ENCODE data around the gene TPO.
"Not testable (repeated sequence)": the region's sequence is repeated elsewhere in the genome, so short reads cannot be mapped to it uniquely, and the experiment has no call there.

Gene TPO

DNA sequence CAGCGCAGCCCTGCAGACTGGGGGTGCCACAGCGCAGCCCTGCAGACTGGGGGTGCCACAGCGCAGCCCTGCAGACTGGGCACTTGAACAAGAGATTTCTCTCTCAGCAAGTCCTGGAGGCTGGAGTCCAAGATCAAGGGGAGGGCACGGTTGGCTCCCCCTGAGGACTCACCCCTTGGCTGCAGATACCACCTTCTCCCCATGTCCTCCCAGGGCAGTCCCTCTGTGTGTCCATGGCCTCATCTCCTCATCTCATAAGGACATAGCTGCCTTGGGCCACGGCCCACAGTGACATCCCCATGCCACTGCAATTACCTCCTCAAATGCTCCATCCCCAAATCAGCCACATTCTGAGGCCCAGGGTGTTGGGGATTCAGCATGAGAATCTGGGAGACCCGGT, 98.2 kb downstream of the TPO start:
- ATAC-seq (replicated peaks), result no peak
- no peak for DNase-seq
- no peaks in the 10 kb centered on the region for H3K36me3 Mint-ChIP-seq (ENCODE audit: insufficient read depth)
- H3K9me3 Mint-ChIP-seq, result no peaks in the 10 kb centered on the region
- H3K27me3 Mint-ChIP-seq, result peaks cover 9 to 30% of the 10 kb centered on the region in 2 donors
- H3K27ac Mint-ChIP-seq, result no peak overlapping the region
- peaks cover 3 to 9% of the 10 kb centered on the region in 2 donors for H3K4me1 Mint-ChIP-seq (ENCODE audit: low read depth in 2 of 2)
- no peak overlapping the region for H3K4me3 Mint-ChIP-seq

DNA sequence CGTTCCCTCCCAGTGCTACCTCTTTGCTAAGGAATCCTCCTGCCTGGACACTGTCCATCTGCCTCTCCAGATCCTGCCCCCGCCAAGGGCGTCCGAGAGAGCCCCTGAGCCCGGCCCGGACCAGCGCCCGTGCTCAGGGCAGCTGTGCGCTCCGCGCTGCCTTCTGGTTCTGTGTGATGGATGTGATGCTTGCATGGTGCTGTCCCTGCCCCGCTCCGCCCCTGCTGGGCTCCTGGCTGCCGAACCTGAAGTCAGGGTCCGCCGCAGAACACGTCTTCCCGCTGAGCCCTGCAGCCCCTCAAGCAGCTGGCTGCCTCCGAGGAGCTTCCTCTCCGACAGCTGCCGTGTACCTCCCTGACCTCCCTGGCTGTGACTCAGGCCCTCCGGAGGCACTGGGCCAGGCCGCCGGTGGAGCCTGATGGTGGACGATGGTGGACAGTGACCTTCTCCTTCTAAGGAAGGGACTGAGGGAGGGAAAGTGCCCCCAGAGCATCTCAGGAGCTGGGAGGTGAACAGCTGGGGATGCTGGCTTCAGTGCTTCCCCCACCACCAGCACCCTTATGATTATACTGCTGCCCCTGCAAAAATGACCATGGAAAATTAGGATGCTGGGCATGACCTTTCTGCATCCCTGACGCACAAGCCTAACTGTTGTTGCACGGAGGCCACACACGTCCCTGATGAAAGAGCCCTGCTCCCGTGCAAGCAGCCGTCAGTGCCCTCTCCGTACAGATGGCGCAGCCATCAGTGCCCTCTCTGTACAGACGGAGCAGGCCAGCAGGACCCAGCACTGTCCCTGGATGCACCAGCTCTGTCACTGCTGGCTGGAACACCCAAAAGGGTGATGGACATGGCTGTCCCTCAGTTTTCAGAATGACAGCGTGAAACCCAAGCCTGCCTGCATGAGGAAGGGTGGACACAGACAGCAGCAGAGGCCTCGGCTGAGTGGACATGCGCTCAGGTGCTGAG, 99.3 kb downstream of the TPO start:
- H3K4me3 Mint-ChIP-seq, result no peak overlapping the region
- H3K4me1 Mint-ChIP-seq (ENCODE audit: low read depth in 2 of 2), result peaks cover 3 to 9% of the 10 kb centered on the region in 2 donors
- no peaks in the 10 kb centered on the region for H3K9me3 Mint-ChIP-seq
- peaks cover 9 to 30% of the 10 kb centered on the region in 2 donors for H3K27me3 Mint-ChIP-seq
- DNase-seq, result no peak
- ATAC-seq (replicated peaks), result no peak
- H3K27ac Mint-ChIP-seq, result peak overlapping the region in 1 of 2 donors; percentile 31
- no peaks in the 10 kb centered on the region for H3K36me3 Mint-ChIP-seq (ENCODE audit: insufficient read depth)

DNA sequence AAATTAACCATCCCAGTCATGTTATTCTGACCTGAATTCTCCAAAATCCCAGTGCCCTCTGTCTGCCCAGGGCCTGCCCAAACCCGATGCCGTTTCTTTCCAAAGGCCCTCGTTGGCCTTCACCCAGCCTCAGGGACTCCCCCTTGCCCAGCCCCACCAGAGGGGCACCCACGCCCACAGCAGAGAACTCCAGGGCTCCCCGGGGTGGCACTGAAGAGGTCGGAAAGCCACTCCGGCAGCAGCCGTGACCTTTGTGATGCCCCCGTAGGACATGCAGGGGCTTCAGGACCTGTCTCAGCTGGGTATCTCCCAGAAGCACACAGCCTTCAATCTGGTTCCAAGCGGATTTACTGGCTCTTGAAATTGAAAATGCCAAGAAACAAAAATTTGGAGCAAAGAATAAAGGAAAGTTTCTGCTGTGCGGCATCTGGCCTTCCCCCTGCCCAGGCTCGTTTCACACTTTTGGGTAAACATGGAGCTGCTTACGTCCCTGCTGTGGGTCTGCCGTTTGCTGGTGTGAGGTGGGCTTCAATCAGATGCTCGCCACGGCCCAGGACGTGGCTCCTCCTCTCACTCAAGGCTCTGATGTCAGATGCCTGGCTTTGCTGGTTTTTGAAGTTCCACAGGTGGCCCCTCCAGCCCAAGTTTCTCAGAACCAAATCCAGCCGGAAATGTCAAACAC, 101.3 kb downstream of the TPO start:
- Mint-ChIP-seq H3K9me3 (no peaks in the 10 kb centered on the region), H3K27me3 (peaks cover 6 to 23% of the 10 kb centered on the region in 2 donors), H3K4me3 (no peak overlapping the region), H3K27ac (no peak overlapping the region), H3K4me1 (ENCODE audit: low read depth in 2 of 2) (peaks cover 3 to 10% of the 10 kb centered on the region in 2 donors), H3K36me3 (ENCODE audit: insufficient read depth) (no peaks in the 10 kb centered on the region)
- no peak for ATAC-seq (replicated peaks)
- no peak for DNase-seq

DNA sequence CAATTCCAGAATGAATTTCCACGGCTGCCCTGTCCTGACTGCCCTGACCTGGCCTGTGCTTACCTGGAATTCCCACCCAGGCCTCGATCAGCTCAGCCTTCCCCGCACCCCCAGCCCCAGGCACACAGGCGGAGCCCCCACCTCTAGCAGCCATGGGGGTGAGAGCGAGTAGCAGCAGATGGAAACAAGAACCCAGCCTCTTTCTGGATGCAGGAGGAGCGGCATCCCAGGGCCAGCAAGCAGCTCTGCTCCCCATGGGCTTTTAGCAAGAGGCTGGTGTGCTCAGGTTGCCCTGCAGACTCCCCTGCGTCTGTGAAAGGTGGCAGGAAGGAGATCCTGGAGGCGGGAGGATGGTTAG, 101.8 kb downstream of the TPO start:
- H3K9me3 Mint-ChIP-seq, result no peaks in the 10 kb centered on the region
- H3K4me1 Mint-ChIP-seq (ENCODE audit: low read depth in 2 of 2), result peaks cover 0 to 7% of the 10 kb centered on the region in 2 donors
- H3K27ac Mint-ChIP-seq, result no peak overlapping the region
- peaks cover 1 to 18% of the 10 kb centered on the region in 2 donors for H3K27me3 Mint-ChIP-seq
- no peak overlapping the region for H3K4me3 Mint-ChIP-seq
- ATAC-seq (replicated peaks) (no peak), DNase-seq (no peak)
- no peaks in the 10 kb centered on the region for H3K36me3 Mint-ChIP-seq (ENCODE audit: insufficient read depth)

DNA sequence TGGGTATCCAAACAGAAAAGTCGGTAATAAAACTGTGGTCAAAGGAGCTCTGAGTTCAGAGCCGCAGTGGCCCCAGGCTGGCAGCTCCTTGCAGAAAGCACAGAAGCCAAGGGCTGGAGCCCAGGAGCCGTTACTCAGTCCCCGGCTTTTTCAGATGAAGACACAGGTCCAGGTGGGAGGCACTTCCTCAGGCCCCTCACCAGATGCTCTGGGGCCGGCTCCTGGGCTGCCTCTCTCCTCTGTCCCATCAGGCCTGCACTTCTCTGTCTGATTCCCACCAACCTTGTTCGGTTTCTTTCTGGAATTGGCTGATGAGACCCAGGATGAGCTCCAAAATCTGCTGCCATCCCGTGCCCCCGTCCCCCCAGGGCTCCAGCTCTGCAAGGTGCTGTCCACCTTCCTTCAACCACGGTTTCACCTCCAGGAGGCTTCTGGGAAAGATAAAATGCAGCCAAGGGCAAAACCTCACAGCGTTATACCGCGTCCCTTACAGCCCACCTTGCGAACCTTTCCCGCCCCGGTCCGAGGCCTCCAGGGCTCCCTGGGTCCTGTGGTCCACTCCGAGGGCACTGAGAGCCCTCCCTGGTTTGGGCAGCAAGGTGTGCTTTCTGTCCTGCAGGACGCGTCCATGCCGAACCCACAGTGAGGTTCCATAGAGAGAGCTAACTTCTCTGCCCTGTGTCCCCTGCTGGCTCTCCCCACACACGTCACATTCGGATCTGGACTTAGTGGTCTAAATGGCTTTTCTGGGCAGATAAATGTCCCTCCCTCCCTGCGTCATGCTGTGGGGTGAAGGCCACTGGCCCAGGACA, 102.9 kb downstream of the TPO start:
- peaks cover 0 to 16% of the 10 kb centered on the region in 2 donors for H3K27me3 Mint-ChIP-seq
- DNase-seq, result no peak

DNA sequence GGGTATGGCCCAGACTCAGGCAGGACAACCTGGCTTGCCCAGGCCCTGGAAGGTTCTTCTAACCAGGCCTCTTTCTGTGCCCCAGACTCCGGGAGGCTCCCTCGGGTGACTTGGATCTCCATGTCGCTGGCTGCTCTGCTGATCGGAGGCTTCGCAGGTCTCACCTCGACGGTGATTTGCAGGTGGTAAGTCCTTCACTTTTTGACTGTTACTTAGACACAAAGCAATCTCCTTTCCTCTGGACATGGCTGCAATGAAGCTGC, 103.5 kb downstream of the TPO start:
- Mint-ChIP-seq H3K4me3 (no peak overlapping the region), H3K9me3 (no peaks in the 10 kb centered on the region), H3K27me3 (peaks cover 0 to 14% of the 10 kb centered on the region in 2 donors), H3K4me1 (ENCODE audit: low read depth in 2 of 2) (peaks cover 0 to 7% of the 10 kb centered on the region in 2 donors), H3K36me3 (ENCODE audit: insufficient read depth) (no peaks in the 10 kb centered on the region), H3K27ac (no peak overlapping the region)
- DNase-seq (no peak), ATAC-seq (replicated peaks) (no peak)

More for the DNA sequence above, 102.9 kb downstream of the TPO start:
- Mint-ChIP-seq H3K4me1 (ENCODE audit: low read depth in 2 of 2) (peaks cover 0 to 7% of the 10 kb centered on the region in 2 donors), H3K4me3 (no peak overlapping the region), H3K27ac (no peak overlapping the region), H3K36me3 (ENCODE audit: insufficient read depth) (no peaks in the 10 kb centered on the region), H3K9me3 (no peaks in the 10 kb centered on the region)
- ATAC-seq (replicated peaks), result no peak

DNA sequence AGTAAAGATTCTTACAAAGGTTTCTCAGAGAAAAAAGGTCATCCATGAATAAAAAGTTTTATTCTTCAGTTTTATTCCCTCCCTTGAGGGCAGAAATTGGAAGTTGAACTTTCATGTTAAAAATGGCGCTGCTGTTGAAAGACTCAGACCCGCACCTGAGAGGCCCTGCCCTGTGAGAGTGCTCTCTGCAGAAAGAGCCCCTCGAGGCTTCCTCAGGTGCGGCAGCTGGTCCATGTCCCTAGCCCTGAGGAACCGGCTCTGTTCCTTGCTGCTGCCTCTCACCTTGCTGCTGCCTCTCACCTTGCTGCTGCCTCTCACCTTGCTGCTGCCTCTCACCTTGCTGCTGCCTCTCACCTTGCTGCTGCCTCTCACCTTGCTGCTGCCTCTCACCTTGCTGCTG, 104.0 kb downstream of the TPO start:
- H3K9me3 Mint-ChIP-seq; H3K4me3 Mint-ChIP-seq; H3K27ac Mint-ChIP-seq; DNase-seq; H3K4me1 Mint-ChIP-seq (ENCODE audit: low read depth in 2 of 2); ATAC-seq (replicated peaks); H3K27me3 Mint-ChIP-seq; H3K36me3 Mint-ChIP-seq (ENCODE audit: insufficient read depth): not testable (repeated sequence)

DNA sequence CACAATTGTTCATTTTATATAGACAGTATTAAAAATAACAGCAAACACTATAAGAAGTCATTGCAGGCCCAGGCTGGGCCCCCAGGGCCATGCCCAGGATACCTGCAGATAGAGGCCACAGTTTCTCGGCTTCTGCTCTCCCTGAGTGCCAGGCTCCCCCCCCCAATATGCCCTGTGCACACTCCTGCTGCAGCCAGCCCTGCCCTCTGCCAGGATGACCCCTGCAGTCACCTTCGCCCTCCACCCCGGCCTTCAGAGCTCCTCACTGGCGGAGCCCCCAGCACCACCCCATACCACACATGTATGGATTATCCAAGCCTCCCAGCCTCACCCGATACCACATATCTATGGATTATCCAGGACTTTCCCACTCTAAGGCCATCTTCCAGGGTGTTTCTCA, 104.5 kb downstream of the TPO start:
- H3K9me3 Mint-ChIP-seq, result no peaks in the 10 kb centered on the region
- no peak overlapping the region for H3K4me3 Mint-ChIP-seq

DNA sequence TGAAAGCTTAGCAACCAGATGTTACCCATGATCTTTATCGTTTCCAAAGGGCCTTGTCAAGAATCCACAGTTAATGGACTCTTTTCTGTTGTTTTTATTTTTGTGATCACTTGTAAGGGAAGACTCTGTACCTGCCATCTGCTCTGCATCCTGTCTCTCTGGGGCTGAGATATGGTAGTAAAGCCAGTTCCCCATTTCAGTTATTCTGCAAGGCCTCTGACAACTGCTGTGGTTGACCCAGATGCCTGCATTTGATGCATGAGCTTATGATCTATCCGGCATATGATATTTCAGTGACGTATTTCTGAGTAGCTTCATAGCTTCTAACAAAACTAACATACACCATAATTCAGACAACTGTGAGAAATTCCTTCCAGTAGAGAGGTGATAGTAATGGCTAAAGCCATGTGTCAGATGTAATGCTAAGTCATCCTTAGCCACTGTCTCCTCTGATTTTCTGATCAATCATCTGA, 105.1 kb downstream of the TPO start:
- H3K9me3 Mint-ChIP-seq, result no peaks in the 10 kb centered on the region
- no peaks in the 10 kb centered on the region for H3K27me3 Mint-ChIP-seq
- H3K36me3 Mint-ChIP-seq (ENCODE audit: insufficient read depth), result no peaks in the 10 kb centered on the region
- H3K4me1 Mint-ChIP-seq (ENCODE audit: low read depth in 2 of 2), result peaks cover 0 to 7% of the 10 kb centered on the region in 2 donors
- ATAC-seq (replicated peaks) (peak; percentile 72), DNase-seq (no peak)
- peak overlapping the region in 1 of 2 donors; percentile 68 for H3K27ac Mint-ChIP-seq
- H3K4me3 Mint-ChIP-seq, result peak overlapping the region in 1 of 2 donors; percentile 31

More for the DNA sequence above, 104.5 kb downstream of the TPO start:
- peak overlapping the region in 1 of 2 donors; percentile 68 for H3K27ac Mint-ChIP-seq
- peaks cover 0 to 7% of the 10 kb centered on the region in 2 donors for H3K4me1 Mint-ChIP-seq (ENCODE audit: low read depth in 2 of 2)
- H3K36me3 Mint-ChIP-seq (ENCODE audit: insufficient read depth), result no peaks in the 10 kb centered on the region
- DNase-seq (no peak), ATAC-seq (replicated peaks) (no peak)
- peaks cover 0 to 3% of the 10 kb centered on the region in 2 donors for H3K27me3 Mint-ChIP-seq

DNA sequence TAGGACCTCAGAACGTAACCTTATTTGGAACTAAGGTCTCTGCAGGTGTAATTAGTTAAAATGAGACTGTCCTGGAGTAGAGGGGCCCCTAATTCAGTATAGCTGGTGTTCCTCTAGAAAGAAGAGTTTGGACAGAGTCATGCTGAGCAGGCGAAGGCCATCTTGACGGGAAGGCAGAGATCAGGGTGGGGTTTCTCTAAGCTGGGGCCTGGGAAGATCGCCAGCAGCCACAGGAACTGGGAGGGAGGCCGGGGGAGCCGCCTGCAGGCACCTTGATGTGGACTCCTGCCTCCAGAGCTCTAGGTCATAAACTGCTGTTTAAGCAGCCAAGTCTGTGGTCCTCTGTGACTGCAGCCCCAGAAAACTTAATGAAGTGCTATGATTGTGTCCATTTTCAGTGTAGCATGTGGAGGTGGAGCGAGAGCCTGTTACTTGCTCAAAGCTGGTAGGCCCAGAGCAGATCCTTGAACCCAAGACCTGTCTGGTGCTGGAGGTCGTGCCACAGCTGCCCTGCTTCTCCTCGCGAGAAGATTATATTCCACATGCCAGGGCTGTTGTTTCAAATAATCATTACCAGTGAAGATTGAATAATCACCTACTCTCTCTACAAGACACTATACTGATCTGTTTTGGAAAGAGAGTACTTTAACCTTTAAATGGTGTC, 105.7 kb downstream of the TPO start:
- DNase-seq, result no peak
- Mint-ChIP-seq H3K4me1 (ENCODE audit: low read depth in 2 of 2) (peaks cover 0 to 7% of the 10 kb centered on the region in 2 donors), H3K9me3 (no peaks in the 10 kb centered on the region), H3K27me3 (no peaks in the 10 kb centered on the region), H3K36me3 (ENCODE audit: insufficient read depth) (no peaks in the 10 kb centered on the region), H3K4me3 (peak overlapping the region in 1 of 2 donors; percentile 31), H3K27ac (peak overlapping the region in 1 of 2 donors; percentile 68)
- ATAC-seq (replicated peaks), result no peak

DNA sequence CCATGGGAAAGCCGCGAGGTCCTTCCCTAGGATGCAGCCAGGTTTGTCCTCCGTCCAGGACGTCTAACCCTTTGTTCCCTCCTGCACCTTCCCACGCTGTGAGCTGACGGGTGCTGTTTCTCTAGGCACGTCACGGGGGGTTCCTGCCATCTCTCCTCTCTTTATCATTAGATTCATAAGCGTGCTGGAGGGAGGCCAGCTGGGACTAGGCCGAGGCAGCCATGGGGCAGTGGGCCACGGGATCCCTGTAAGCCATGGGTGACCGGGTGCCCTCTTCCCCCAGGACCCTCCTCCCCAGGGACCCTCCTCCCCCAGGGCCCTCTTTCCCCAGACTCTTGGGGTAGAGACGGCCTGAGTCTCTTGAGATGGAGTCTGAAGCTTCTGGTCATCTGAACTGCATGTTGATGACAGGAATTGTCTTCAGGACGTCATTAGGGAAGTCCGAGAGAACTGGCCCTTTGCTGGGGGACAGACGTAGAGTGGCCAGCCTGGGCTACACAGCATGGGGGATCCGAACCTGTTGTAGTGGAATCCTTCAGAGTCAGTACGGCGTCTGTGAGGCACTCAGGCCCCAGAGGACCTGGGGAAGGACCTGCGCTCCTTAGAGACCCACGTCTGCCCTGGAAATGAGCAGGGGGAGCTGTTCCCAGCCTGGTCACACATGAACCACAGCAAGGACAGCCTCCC, 108.1 kb downstream of the TPO start:
- Mint-ChIP-seq H3K27me3 (no peaks in the 10 kb centered on the region), H3K4me1 (ENCODE audit: low read depth in 2 of 2) (peaks cover 0 to 7% of the 10 kb centered on the region in 2 donors), H3K4me3 (no peak overlapping the region), H3K27ac (no peak overlapping the region), H3K36me3 (ENCODE audit: insufficient read depth) (no peaks in the 10 kb centered on the region), H3K9me3 (no peaks in the 10 kb centered on the region)
- DNase-seq, result no peak
- ATAC-seq (replicated peaks), result no peak
